GM12872 (cell line): ENCODE data around the gene ZNF442.

Experiments used
- CTCF ChIP-seq: IDR thresholded peaks from 3 replicates; pipeline ENCODE4 v1.5.1; 2011; ENCODE audit warnings: low read depth, mild to moderate bottlenecking, low read length, moderate library complexity; ENCODE audit not compliant: insufficient read depth

ZNF442 gene

GRCh38 chr19:12365236-12366162 lies at the start of gene ZNF442:
Gene ZNF442 (minus strand): TSS chr19:12365683. CDS start chr19:12363631, 2,052 bp downstream.
- TF ChIP-seq CTCF = peak; percentile 48

GRCh38 chr19:12411893-12412292 lies 46.4 kb upstream of the ZNF442 start:
- TF ChIP-seq CTCF = no peak

- TF ChIP-seq CTCF = no peak
Measured at GRCh38 chr19:12400633-12401502, 35.4 kb upstream of the ZNF442 start, which contains the start of gene ZNF799. Gene ZNF799 (minus strand): TSS chr19:12401271. CDS start chr19:12401070, 201 bp downstream.

GRCh38 chr19:12380444-12380737 lies 14.9 kb upstream of the ZNF442 start:
- no peak for TF ChIP-seq CTCF

GRCh38 chr19:12379732-12380443 lies 14.4 kb upstream of the ZNF442 start:
- no peak for TF ChIP-seq CTCF

GRCh38 chr19:12374026-12374425 lies 8.5 kb upstream of the ZNF442 start:
- TF ChIP-seq CTCF = no peak
